GM21825 (cell line): ENCODE measurements around the gene COPS8.

Source experiments
- ATAC-seq: cut with Tn5 transposase; IDR thresholded peaks from one replicate; pipeline ENCODE4 v1.9.1; 2021; ENCODE audit warnings: mild to moderate bottlenecking, moderate library complexity; ENCODE audit not compliant: unreplicated experiment

Gene COPS8

DNA sequence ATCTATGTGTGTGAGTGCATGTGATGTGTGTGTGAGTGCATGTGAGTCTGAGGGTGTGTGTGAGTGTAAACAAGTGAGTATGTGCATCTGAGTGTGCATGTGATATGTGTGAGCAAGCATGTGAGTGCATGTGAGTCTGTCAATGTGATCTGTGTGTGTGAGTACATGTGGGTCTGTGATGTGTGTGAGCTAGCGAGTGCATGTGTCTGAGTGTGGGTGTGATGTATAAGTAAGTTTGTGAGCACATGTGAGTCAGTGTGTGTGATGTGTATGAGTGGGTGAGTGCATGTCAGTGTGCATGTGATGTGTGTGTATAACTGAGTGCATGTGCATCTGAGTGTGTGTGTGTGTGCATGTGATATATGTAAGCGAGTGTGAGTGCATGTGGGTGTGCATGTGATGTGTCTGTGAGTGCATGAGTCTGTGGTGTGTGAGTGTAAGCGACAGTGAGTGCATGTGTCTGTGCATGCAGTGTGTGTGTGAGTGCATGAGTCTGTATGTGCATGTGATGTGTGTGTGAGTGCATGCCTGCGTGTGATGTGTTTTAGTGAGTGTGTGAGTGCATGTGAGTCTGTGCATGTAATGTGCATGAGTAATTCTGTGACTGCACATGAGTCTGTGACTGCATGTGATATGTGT, 44.1 kb downstream of the COPS8 start:
- ATAC-seq = no peak

DNA sequence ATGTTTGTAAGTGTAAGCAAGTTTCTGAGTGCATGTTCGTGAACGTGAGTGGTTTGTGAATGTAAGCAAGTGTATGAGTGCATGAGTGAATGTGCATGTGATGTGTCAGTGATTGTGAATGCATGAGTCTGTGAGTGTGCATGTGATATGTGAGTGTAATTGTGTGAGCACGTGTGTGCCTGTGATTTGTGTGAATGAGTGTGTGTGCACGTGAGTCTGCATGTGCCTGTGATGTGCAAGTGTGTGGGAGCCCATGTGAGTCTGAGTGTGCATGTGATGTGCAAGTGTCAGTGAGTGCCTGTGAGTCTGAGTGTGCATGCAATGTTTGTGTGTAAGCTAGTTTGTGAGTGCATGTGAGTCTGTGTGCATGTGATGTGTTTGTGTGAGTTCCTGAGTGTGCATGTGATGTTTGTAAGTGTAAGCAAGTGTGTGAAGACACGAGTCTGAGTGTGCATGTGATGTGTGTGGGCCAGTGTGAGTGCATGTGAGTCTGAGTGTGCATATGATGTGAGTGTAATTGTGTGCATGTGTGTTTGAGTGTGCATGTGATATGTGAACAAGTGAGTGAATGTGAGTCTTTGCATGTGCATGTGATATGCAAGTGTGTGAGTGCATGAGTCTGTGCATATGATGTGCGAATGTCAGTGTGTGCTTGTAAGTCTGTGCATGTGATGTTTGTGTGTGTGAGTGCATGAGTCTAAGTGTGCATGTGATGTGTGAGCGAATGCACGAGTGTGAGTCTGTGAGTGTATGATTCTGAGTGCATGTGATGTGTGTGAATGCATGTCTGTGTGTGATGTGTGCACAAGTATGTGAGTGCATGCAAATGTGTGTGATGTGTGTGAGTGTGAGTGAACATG, 45.1 kb downstream of the COPS8 start:
- ATAC-seq = no peak

DNA sequence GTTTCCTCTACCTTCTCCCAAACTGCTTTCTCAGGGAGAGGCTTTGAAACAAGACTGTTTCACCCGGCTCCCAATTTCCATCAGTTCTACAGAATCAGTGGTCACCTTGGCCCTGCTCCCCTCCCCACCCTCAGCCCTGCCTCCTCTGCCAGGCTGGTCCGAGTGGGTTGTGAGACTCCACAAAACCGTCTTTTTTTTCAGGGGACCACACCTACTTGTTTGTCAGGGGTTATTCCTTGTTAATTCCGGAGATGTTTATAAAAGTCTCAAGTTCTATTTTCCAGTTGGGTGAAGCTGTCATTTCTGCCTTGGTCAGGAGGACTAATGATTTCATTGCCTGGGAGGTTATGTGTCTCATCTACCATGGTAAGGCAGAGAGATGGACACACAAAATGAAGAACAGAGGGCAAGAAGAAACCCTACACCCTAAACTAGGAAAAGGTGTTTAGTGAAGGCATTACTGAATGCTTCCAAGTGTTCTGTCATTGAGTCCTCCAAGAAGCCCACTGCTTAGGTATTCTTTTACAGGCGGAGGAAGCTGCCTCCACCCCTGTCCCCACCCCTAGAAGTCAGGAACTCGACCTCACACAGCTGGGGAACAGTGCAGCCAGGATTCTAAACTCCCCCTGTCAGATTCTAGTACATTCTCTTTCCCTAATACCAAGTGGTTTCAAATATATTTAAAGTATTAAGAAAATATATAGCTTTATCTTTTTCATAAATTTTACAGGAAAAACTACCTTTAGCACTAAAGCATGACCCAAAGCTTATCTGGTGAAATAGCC, 46.3 kb downstream of the COPS8 start:
- no peak for ATAC-seq

GRCh38 chr2:237132799-237133198, 47.1 kb downstream of the COPS8 start:
- no peak for ATAC-seq

DNA sequence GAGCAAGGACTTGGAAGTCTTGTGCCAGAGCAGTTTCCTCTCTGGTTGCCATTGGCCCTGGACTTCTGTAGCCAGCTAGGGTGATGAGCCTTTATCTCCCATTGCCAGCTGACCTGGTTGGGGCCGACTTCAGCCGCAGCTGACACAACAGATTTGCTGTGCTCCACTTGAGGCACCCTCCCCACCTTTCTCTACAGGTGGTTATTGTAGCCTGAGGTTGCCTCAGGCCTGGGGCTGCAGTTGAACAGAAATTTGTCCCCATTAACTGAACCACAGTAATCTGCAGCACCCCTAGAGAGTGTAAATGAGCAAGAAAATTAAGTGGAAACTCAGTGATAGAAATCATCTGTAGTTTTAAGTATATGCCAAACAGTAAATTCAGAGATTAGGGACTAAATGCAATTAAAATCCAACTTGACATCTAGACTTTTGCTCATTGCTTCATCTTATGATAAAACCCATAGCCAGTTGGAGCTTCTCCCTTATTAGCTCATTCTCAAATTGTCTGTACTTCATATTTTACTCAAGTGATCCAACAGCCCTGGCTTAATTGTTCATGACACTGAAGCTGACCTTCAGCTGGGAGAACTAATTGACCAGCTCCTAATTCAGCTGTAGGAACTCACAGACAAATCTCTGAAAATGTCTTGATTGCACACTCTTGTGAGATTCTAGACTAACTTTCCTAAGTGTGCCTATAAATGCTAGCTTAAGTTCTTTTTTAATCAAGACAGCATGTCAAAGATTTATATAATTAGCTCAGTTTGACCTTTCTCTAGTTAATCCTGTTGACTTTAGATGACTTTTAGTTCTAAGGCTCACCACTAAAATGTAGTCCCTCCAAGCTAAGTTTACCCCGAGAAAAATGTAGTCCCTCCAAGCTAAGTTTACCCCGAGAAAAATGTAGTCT, 48.9 kb downstream of the COPS8 start:
- no peak for ATAC-seq

GRCh38 chr2:237136824-237137223, 51.1 kb downstream of the COPS8 start:
- ATAC-seq = no peak

- ATAC-seq = no peak
Measured at GRCh38 chr2:237137626-237138323, 52.1 kb downstream of the COPS8 start.

DNA sequence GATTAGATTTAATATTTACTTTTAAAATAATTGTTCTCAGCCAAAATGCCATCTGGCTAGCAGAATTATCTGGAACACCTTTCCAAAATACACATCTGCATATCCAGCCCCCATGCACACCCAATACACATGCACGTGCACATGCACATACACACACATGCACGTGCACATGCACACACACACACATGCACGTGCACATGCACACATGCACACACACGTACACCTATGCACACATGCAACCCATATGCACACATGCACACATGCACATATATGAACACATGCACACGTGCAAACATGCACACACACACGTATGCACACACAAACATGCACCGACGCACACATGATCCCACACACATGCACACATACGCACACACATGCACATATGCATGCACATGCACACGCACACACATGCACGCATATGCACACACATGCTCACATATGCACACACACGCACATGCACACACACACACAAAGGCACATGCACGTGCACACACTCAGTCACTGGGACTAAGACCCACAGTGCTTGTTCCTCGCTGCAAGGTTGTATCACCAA, 53.5 kb downstream of the COPS8 start:
- no peak for ATAC-seq

DNA sequence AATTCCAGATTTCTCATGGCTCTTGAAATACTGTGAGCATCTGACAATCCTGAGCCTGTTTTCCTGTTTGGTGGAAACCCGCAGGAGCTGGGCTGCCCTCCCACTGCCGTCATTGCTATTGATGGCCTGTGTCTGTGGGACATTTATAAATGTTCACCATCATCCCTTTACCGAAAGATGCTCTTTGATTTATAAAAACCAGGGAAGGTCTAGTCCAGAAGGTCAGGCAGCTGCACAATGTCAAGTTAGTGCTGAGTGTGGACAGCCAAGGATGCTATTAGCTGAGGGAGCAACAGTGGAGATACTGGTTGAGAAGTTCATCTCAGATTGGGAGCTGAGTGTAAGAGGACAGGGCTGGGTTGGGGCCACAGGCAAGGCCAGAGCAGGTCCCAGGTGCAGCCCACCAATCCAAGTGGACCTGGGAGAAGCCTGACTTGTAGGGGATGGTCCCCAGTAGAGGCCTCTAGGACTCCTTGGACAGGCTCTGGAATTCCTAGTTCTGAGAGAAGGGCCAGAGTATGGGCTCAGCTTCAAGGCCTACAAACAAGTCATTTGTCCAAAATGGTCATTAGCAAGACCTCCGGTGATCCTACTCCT, 55.1 kb downstream of the COPS8 start:
- ATAC-seq = no peak

- no peak for ATAC-seq
Measured at GRCh38 chr2:237141571-237142051, 55.9 kb downstream of the COPS8 start.

- ATAC-seq = no peak
Measured at GRCh38 chr2:237143118-237143517, 57.4 kb downstream of the COPS8 start.

GRCh38 chr2:237143676-237144440, 58.2 kb downstream of the COPS8 start:
- ATAC-seq = no peak

- no peak for ATAC-seq
Measured at GRCh38 chr2:237144516-237144915, 58.8 kb downstream of the COPS8 start.

DNA sequence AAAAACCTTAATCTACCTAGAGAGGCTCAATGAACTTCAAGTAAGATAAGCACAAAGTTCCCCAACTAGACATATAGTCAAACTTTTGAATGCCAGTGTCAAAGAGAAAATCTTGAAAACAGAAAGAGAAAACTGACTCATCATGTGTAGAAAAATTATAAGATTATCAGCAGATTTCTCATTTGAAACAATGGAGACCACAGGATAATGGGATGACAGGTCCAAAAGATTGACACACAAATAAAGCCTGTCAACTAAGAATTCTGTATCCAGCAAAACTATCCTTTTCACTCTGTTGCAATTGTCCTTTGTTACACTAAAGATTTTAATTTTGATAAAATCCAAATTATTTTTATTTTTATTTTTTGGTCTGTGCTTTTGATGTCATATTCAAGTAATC, 61.6 kb downstream of the COPS8 start:
- no peak for ATAC-seq

GRCh38 chr2:237148624-237149023, 62.9 kb downstream of the COPS8 start:
- no peak for ATAC-seq

- no peak for ATAC-seq
Measured at GRCh38 chr2:237149425-237149824, 63.7 kb downstream of the COPS8 start.
